ENCODE results near the gene NAIF1. TPM values are rescaled to one million over a fixed set of nuclear protein-coding genes. Genes with fewer than 3 reads are reported as not detected.

The NAIF1 gene
- total RNA-seq, 1 experiment from 2014 or later, result 11.0 TPM

GRCh38 chr9:128062846-128063831 lies 4.0 kb downstream of the NAIF1 start:
- Histone ChIP-seq H3K36me3 (ENCODE audit: control insufficient read depth in 1 of 2, insufficient read depth in 2 of 2, low read length in 2 of 2) (no peaks in the 10 kb centered on the region), H3K27ac (ENCODE audit: low read depth, low read length) (no peak overlapping the region), H3K4me3 (replicated peaks in 1 of 2; ENCODE audit: low read depth in 1 of 2, low read length in 2 of 2) (no peak overlapping the region), H3K9me2 (ENCODE audit: insufficient read depth) (no peaks in the 10 kb centered on the region), H3K9ac (ENCODE audit: low read length) (no peak overlapping the region), H2AFZ (ENCODE audit: low read depth, low read length, poor library complexity, severe bottlenecking) (no peak overlapping the region), H3K79me2 (ENCODE audit: insufficient read depth, low read length) (peaks cover 12% of the 10 kb centered on the region; the same call in 1 of the 2 replicates), H3K9me3 (ENCODE audit: control insufficient read depth in 1 of 2, insufficient read depth in 1 of 2, low read depth in 1 of 2, low read length in 2 of 2) (no peaks in the 10 kb centered on the region), H3K27me3 (ENCODE audit: insufficient read depth, low read length) (no peaks in the 10 kb centered on the region), H3K4me2 (ENCODE audit: low read length) (no peak overlapping the region), H4K20me1 (ENCODE audit: insufficient read depth) (no peaks in the 10 kb centered on the region), H3K4me1 (ENCODE audit: control insufficient read depth in 1 of 2, insufficient read depth in 2 of 2, low read length in 2 of 2) (peaks cover 6 to 18% of the 10 kb centered on the region in 2 experiments)
- RAD21 ChIA-PET (ENCODE audit: low non-redundant PET in 1 of 2, low total read pairs in 2 of 2, uncharacterized antibody in 2 of 2, unreplicated experiment in 2 of 2), result no interaction called here
- no TSS peak for BruUV-seq (replicated peaks)
- no peak for TF ChIP-seq CBX3 (IDR thresholded peaks at IDR 0.05; ENCODE audit: low read depth)
- TF ChIP-seq ZBTB33 (IDR thresholded peaks at IDR 0.05; ENCODE audit: extremely low read depth, insufficient replicate concordance, low read length), result no peak
- TF ChIP-seq ATF3 (IDR thresholded peaks at IDR 0.05), result no peak
- no peak for TF ChIP-seq POLR2AphosphoS5 (IDR thresholded peaks at IDR 0.05; ENCODE audit: low read depth, low read length)
- no peak for TF ChIP-seq FOSL1 (IDR thresholded peaks at IDR 0.05; ENCODE audit: low read depth)
- ATAC-seq (no peak), DNase-seq (ENCODE audit: low read depth, low spot score) (no peak)
- POLR2A ChIA-PET, result no interaction called here
- intact Hi-C loops (cut with micrococcal nuclease), result no loop called here
- CTCF ChIA-PET, result no interaction called here

Measured in HCT116 (cell line).